Naive B cell (primary cell): Measurements from ENCODE around the gene SMCHD1. TPM values are rescaled to one million over a fixed set of nuclear protein-coding genes. Genes with fewer than 3 reads are reported as not detected.

ENCODE experiments used
- polyA plus RNA-seq, 6 donors: library from polyadenylated mRNA; unstranded; fragments of 300-500 nt; fragmentation: Illumina TruSeq; gene quantifications; one replicate each; pipeline ENCODE4 v1.2.3, GENCODE V29; 2021; ENCODE audit warnings: low read depth in 6 of 6

SMCHD1 gene
- polyA plus RNA-seq, 6 donors from 2014 or later = 46.7 to 94.7 (median 68.9) TPM

Other genes starting within 250 kb of the SMCHD1 start
- 10 to 100 TPM in 5 of 6 donors, 1 to 10 TPM in 1; 4.0 to 18.0 (median 15.5) TPM for gene METTL4, start 84.2 kb upstream of the SMCHD1 start, polyA plus RNA-seq
- 1 to 10 TPM in 5 of 6 donors, not detected in 1; 1.7 to 3.5 (median 2.7) TPM for gene NDC80, start 84.2 kb upstream of the SMCHD1 start, polyA plus RNA-seq
- 1 to 10 TPM in 5 of 6 donors, not detected in 1; 1.2 to 2.2 (median 1.5) TPM for gene EMILIN2, start 191.3 kb downstream of the SMCHD1 start, polyA plus RNA-seq